ENCODE measurements around the gene PTPN2. TPM values are rescaled to one million over a fixed set of nuclear protein-coding genes. Genes with fewer than 3 reads are reported as not detected.

The PTPN2 gene
- total RNA-seq, 1 donor from 2014 or later = 25.9 TPM

DNA sequence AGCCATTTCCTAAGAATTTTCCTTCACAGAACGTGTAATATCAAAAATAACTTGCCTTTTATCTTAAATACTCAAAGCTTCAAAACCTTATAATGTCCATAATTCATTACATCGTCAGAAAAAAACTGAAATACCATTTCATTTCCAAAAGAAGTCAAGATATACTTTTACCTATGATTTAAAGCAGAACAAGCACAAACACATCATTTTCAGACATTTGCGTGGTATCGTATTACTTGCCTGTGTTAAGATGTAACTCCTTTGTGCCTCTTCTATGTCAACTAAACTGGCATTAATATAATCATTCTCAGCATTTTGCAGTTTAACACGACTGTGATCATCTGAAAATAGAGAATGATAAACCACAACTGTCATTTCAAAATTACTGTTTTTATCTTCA, 47.5 kb downstream of the PTPN2 start:
- H3K4me3 Mint-ChIP-seq (ENCODE audit: unreplicated experiment) = no peak overlapping the region
- no peak for FAIRE-seq
- H3K4me2 ChIP-seq (ENCODE audit: low read length) = no peak overlapping the region
- H3K27me3 Mint-ChIP-seq (ENCODE audit: low read depth, unreplicated experiment) = no peaks in the 10 kb centered on the region
- no peak overlapping the region for H3K4me3 ChIP-seq (ENCODE audit: insufficient read depth, low read depth, low read length)
- peaks cover 6% of the 10 kb centered on the region for H3K4me1 ChIP-seq (ENCODE audit: insufficient read depth, low read length)
- no peak overlapping the region for H3K9ac ChIP-seq (ENCODE audit: low read length)
- peaks cover 15% of the 10 kb centered on the region for H3K4me1 Mint-ChIP-seq (ENCODE audit: low read depth, unreplicated experiment)
- H3K9me3 ChIP-seq (ENCODE audit: insufficient read depth, low read depth, low read length) = no peaks in the 10 kb centered on the region
- no peak for DNase-seq (ENCODE audit: low read depth)
- H3K27me3 ChIP-seq (ENCODE audit: insufficient read depth, low read length) = no peaks in the 10 kb centered on the region
- no peak overlapping the region for H2AFZ ChIP-seq (ENCODE audit: low read depth, low read length)
- H4K20me1 ChIP-seq (ENCODE audit: insufficient read depth, low read length) = peaks cover 4% of the 10 kb centered on the region
- no peak overlapping the region for H3K27ac ChIP-seq (ENCODE audit: low read depth, low read length)
- no peaks in the 10 kb centered on the region for H3K36me3 ChIP-seq (ENCODE audit: insufficient read depth, low read length)
- no peaks in the 10 kb centered on the region for H3K9me3 Mint-ChIP-seq (ENCODE audit: unreplicated experiment)
- TF ChIP-seq EZH2 (IDR thresholded peaks at IDR 0.05; ENCODE audit: insufficient read depth, low read length) = no peak
- TF ChIP-seq, protein P1, sequence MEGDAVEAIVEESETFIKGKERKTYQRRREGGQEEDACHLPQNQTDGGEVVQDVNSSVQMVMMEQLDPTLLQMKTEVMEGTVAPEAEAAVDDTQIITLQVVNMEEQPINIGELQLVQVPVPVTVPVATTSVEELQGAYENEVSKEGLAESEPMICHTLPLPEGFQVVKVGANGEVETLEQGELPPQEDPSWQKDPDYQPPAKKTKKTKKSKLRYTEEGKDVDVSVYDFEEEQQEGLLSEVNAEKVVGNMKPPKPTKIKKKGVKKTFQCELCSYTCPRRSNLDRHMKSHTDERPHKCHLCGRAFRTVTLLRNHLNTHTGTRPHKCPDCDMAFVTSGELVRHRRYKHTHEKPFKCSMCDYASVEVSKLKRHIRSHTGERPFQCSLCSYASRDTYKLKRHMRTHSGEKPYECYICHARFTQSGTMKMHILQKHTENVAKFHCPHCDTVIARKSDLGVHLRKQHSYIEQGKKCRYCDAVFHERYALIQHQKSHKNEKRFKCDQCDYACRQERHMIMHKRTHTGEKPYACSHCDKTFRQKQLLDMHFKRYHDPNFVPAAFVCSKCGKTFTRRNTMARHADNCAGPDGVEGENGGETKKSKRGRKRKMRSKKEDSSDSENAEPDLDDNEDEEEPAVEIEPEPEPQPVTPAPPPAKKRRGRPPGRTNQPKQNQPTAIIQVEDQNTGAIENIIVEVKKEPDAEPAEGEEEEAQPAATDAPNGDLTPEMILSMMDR (IDR thresholded peaks at IDR 0.05; ENCODE audit: insufficient read depth, low read depth, low read length) = no peak
- peaks cover 21% of the 10 kb centered on the region for H3K79me2 ChIP-seq (ENCODE audit: insufficient read depth, low read length)
- H3K27ac Mint-ChIP-seq (ENCODE audit: unreplicated experiment) = no peak overlapping the region
- H3K36me3 Mint-ChIP-seq (ENCODE audit: low read depth, unreplicated experiment) = peaks cover 8% of the 10 kb centered on the region

DNA sequence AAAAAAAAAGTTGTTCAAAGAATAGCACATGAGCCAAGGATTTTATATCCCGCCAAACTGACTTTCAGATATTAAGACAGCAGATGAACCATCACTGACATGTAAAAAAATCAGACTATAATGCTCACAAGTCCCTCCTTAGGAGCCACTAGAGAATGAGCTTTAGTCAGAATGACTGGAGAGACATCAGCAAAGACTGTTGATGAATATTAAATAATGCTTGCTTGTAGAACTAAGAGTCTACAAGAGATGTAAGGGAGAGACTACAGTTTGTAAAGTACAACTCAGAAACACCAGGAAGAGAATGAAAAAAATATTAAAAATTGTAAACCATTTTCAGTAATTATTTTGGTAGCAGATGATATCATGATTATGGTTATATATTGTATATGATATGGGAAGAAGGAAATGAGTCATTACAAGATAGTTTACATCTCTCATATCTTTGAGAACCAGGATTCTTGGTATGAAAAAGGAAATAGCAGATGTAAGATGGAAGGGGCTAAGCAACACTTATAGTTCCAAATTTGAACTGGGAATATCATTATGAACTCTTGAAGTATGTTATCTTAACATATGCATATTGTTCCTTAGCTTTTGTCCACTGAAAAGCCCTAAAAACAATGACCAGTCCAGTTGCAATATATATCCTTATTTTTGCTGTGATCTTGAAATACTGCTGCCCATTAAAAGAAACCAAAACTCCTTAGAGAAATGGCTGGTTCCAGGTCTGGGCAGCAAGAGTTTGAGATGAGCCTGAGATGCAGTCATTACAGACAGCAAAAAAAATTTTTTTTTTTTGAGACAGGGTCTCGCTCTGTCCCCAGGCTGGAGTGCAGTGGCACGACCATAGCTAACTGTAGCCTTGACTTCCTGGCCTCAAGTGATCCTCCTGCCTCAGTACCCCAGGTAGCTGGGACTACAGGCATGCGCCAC, 55.7 kb downstream of the PTPN2 start:
- Histone ChIP-seq H3K36me3 (ENCODE audit: insufficient read depth, low read length) (no peaks in the 10 kb centered on the region), H3K79me2 (ENCODE audit: insufficient read depth, low read length) (no peaks in the 10 kb centered on the region), H2AFZ (ENCODE audit: low read depth, low read length) (no peak overlapping the region), H3K27ac (ENCODE audit: low read depth, low read length) (no peak overlapping the region), H3K4me3 (ENCODE audit: insufficient read depth, low read depth, low read length) (no peak overlapping the region), H3K9ac (ENCODE audit: low read length) (no peak overlapping the region), H3K4me1 (ENCODE audit: insufficient read depth, low read length) (no peaks in the 10 kb centered on the region), H3K4me2 (ENCODE audit: low read length) (no peak overlapping the region), H3K27me3 (ENCODE audit: insufficient read depth, low read length) (no peaks in the 10 kb centered on the region), H3K9me3 (ENCODE audit: insufficient read depth, low read depth, low read length) (no peaks in the 10 kb centered on the region), H4K20me1 (ENCODE audit: insufficient read depth, low read length) (no peaks in the 10 kb centered on the region)
- Mint-ChIP-seq H3K4me3 (ENCODE audit: unreplicated experiment) (no peak overlapping the region), H3K36me3 (ENCODE audit: low read depth, unreplicated experiment) (peaks cover 9% of the 10 kb centered on the region), H3K4me1 (ENCODE audit: low read depth, unreplicated experiment) (no peaks in the 10 kb centered on the region), H3K27me3 (ENCODE audit: low read depth, unreplicated experiment) (no peaks in the 10 kb centered on the region), H3K27ac (ENCODE audit: unreplicated experiment) (no peak overlapping the region), H3K9me3 (ENCODE audit: unreplicated experiment) (no peaks in the 10 kb centered on the region)
- FAIRE-seq (no peak), DNase-seq (ENCODE audit: low read depth) (no peak)
- TF ChIP-seq, protein P1 (IDR thresholded peaks at IDR 0.05; ENCODE audit: insufficient read depth, low read depth, low read length) = no peak
- TF ChIP-seq EZH2 (IDR thresholded peaks at IDR 0.05; ENCODE audit: insufficient read depth, low read length) = no peak

DNA sequence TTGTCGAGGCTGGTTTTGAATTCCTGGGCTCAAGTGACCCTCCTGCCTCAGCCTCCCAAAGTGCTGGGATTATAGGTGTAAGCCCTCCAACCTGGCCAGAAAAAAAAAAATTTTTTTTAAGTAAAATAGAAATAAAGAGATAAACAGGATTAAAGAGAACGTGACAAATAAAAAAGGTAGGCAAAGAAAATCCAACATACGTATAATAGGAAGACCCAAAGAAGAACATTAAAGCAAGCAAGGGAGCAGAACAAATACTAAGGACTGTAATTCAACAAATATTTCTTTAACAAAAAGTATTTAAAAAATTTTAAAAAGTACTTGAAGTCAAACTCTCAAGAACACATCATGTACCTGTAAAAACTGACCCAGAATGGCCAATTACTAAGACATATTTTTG, 56.4 kb downstream of the PTPN2 start:
- Mint-ChIP-seq H3K36me3 (ENCODE audit: low read depth, unreplicated experiment) (peaks cover 14% of the 10 kb centered on the region), H3K27me3 (ENCODE audit: low read depth, unreplicated experiment) (no peaks in the 10 kb centered on the region), H3K4me3 (ENCODE audit: unreplicated experiment) (no peak overlapping the region), H3K9me3 (ENCODE audit: unreplicated experiment) (no peaks in the 10 kb centered on the region), H3K27ac (ENCODE audit: unreplicated experiment) (no peak overlapping the region), H3K4me1 (ENCODE audit: low read depth, unreplicated experiment) (no peaks in the 10 kb centered on the region)
- H2AFZ ChIP-seq (ENCODE audit: low read depth, low read length) = no peak overlapping the region
- H3K4me2 ChIP-seq (ENCODE audit: low read length) = no peak overlapping the region
- FAIRE-seq = no peak
- DNase-seq (ENCODE audit: low read depth) = no peak
- H3K4me3 ChIP-seq (ENCODE audit: insufficient read depth, low read depth, low read length) = no peak overlapping the region
- H3K4me1 ChIP-seq (ENCODE audit: insufficient read depth, low read length) = no peaks in the 10 kb centered on the region
- H3K27me3 ChIP-seq (ENCODE audit: insufficient read depth, low read length) = no peaks in the 10 kb centered on the region
- H3K79me2 ChIP-seq (ENCODE audit: insufficient read depth, low read length) = no peaks in the 10 kb centered on the region
- H4K20me1 ChIP-seq (ENCODE audit: insufficient read depth, low read length) = no peaks in the 10 kb centered on the region
- no peaks in the 10 kb centered on the region for H3K9me3 ChIP-seq (ENCODE audit: insufficient read depth, low read depth, low read length)
- H3K9ac ChIP-seq (ENCODE audit: low read length) = no peak overlapping the region
- H3K27ac ChIP-seq (ENCODE audit: low read depth, low read length) = no peak overlapping the region
- no peaks in the 10 kb centered on the region for H3K36me3 ChIP-seq (ENCODE audit: insufficient read depth, low read length)
- TF ChIP-seq, protein P1 (IDR thresholded peaks at IDR 0.05; ENCODE audit: insufficient read depth, low read depth, low read length) = no peak
- no peak for TF ChIP-seq EZH2 (IDR thresholded peaks at IDR 0.05; ENCODE audit: insufficient read depth, low read length)

All from astrocyte (in vitro differentiated cells and primary cell).